Stomach smooth muscle (tissue), 2 donors: ENCODE measurements around the gene CHST8.
"Not testable (repeated sequence)": the region's sequence is repeated elsewhere in the genome, so short reads cannot be mapped to it uniquely, and the experiment has no call there.

Experiments used
- H3K27ac ChIP-seq: one replicate; pipeline ENCODE4 v1.7.0; 2013; ENCODE audit warnings: mild to moderate bottlenecking, low read length, inconsistent platforms
- H3K27me3 ChIP-seq, 2 donors: one replicate each; pipeline ENCODE4 v1.7.0; 2013; ENCODE audit warnings: low read length in 2 of 2; ENCODE audit not compliant: insufficient read depth in 2 of 2, control insufficient read depth in 1 of 2
- H3K36me3 ChIP-seq, 2 donors: one replicate each; pipeline ENCODE4 v1.7.0; 2013; ENCODE audit warnings: low read length in 2 of 2; ENCODE audit not compliant: control insufficient read depth in 2 of 2, insufficient read depth in 2 of 2
- H3K4me1 ChIP-seq: one replicate; pipeline ENCODE4 v1.7.0; 2013; ENCODE audit warnings: low read length; ENCODE audit not compliant: control insufficient read depth, insufficient read depth
- H3K4me3 ChIP-seq, 2 donors: one replicate each; pipeline ENCODE4 v1.7.0; 2013; ENCODE audit warnings: low read length in 2 of 2
- H3K9ac ChIP-seq, 2 donors: one replicate each; pipeline ENCODE4 v1.7.0; 2013; ENCODE audit warnings: low read length in 2 of 2, mild to moderate bottlenecking in 1 of 2
- H3K9me3 ChIP-seq, 2 donors: one replicate each; pipeline ENCODE4 v1.7.0; 2013; ENCODE audit warnings: low read length in 2 of 2; ENCODE audit not compliant: control insufficient read depth in 2 of 2
- donor health status: healthy.
- donor health status: Pancreatic carcinoma.

Gene CHST8

GRCh38 chr19:33601583-33601982 is 20.2 kb upstream of the CHST8 start:
- Histone ChIP-seq H3K4me3 (no peak overlapping the region), H3K27ac (no peak overlapping the region), H3K4me1 (no peaks in the 10 kb centered on the region), H3K9me3 (peaks cover 10 to 32% of the 10 kb centered on the region in 2 donors), H3K9ac (no peak overlapping the region), H3K36me3 (no peaks in the 10 kb centered on the region), H3K27me3 (peaks cover 0 to 5% of the 10 kb centered on the region in 2 donors)

- peaks cover 0 to 5% of the 10 kb centered on the region in 2 donors for H3K27me3 ChIP-seq
- H3K27ac ChIP-seq = no peak overlapping the region
- H3K9ac ChIP-seq = no peak overlapping the region
- H3K4me1 ChIP-seq = no peaks in the 10 kb centered on the region
- no peak overlapping the region for H3K4me3 ChIP-seq
- H3K9me3 ChIP-seq = peaks cover 10 to 32% of the 10 kb centered on the region in 2 donors
- no peaks in the 10 kb centered on the region for H3K36me3 ChIP-seq
Measured at GRCh38 chr19:33602576-33603204, 19.1 kb upstream of the CHST8 start.

GRCh38 chr19:33603377-33603776 is 18.4 kb upstream of the CHST8 start:
- peaks cover 0 to 5% of the 10 kb centered on the region in 2 donors for H3K27me3 ChIP-seq
- H3K36me3 ChIP-seq = no peaks in the 10 kb centered on the region
- H3K9me3 ChIP-seq = peaks cover 10 to 32% of the 10 kb centered on the region in 2 donors
- H3K9ac ChIP-seq = no peak overlapping the region
- H3K4me1 ChIP-seq = no peaks in the 10 kb centered on the region
- no peak overlapping the region for H3K4me3 ChIP-seq
- H3K27ac ChIP-seq = no peak overlapping the region

DNA sequence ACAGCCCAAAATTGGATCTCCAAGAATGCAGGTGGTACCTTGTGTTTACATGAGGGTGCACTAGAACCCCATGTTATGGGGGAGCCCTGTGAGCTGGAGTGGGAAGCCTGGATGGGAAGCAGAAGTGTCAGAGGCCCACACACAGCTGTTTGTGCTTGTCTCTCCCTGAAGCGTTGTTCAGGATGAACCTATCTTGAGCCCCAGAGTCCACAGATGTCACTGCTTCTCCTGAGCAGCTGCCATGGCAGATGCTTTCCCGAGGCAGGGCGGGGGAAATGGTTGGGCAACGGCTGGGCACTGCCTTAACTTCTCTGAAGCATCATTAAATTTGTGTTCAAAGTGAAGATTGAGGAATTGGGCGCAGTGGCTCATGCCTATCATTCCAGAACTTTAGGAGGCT is 17.1 kb upstream of the CHST8 start:
- H3K4me1 ChIP-seq = no peaks in the 10 kb centered on the region
- no peak overlapping the region for H3K4me3 ChIP-seq
- no peak overlapping the region for H3K9ac ChIP-seq
- H3K36me3 ChIP-seq = no peaks in the 10 kb centered on the region
- no peak overlapping the region for H3K27ac ChIP-seq
- peaks cover 0 to 5% of the 10 kb centered on the region in 2 donors for H3K27me3 ChIP-seq
- H3K9me3 ChIP-seq = peaks cover 10 to 26% of the 10 kb centered on the region in 2 donors

DNA sequence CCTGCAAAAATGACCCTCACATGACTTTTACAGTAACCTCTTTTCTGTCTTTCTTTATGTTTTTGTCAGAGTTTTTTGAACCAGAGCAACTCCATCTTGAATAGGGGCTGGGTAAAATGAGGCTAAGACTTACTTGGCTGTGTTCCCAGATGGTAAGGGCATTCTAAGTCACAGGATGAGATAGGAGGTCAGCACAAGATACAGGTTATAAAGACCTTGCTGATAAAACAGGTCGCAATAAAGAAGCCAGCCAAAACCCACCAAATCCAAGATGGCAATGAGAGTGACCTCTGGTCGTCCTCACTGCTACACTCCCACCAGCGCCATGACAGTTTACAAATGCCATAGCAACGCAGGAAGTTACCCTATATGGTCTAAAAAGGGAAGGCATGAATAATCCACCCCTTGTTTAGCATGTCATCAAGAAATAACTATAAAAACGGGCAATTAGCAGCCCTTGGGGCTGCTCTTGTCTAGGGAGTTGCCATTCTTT is 15.9 kb upstream of the CHST8 start:
- H3K9ac ChIP-seq, H3K36me3 ChIP-seq, H3K4me1 ChIP-seq, H3K27ac ChIP-seq, H3K27me3 ChIP-seq, H3K4me3 ChIP-seq: not testable (repeated sequence)
- H3K9me3 ChIP-seq = peaks cover 10 to 25% of the 10 kb centered on the region in 2 donors

DNA sequence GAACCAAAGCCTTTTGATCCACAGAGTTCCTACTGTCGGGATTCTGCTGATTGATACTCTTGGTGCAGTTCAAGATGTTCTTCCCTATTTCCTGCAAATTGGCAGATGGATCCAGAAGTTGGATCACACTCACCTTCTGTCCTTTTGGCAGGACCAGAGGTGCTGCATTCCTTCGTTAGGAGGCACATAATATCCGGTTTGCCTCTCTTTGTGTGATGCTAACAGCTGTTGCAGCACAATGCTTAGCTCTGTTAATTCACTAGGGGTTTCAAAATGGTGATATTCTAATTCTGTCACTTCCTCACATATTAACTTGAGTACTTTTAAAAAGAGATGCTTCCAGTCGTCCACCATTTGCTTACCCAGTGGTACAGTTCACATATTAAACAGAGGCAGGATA is 15.2 kb upstream of the CHST8 start:
- Histone ChIP-seq H3K9ac (no peak overlapping the region), H3K4me3 (no peak overlapping the region), H3K9me3 (peaks cover 4 to 18% of the 10 kb centered on the region in 2 donors), H3K27me3 (peaks cover 0 to 6% of the 10 kb centered on the region in 2 donors), H3K27ac (no peak overlapping the region), H3K4me1 (no peaks in the 10 kb centered on the region), H3K36me3 (no peaks in the 10 kb centered on the region)

- Histone ChIP-seq H3K27me3 (peaks cover 2 to 3% of the 10 kb centered on the region in 2 donors), H3K9me3 (peaks cover 0 to 3% of the 10 kb centered on the region in 2 donors), H3K4me3 (no peak overlapping the region), H3K36me3 (no peaks in the 10 kb centered on the region), H3K9ac (no peak overlapping the region), H3K4me1 (no peaks in the 10 kb centered on the region), H3K27ac (no peak overlapping the region)
Measured at GRCh38 chr19:33609353-33609752, 12.4 kb upstream of the CHST8 start.

DNA sequence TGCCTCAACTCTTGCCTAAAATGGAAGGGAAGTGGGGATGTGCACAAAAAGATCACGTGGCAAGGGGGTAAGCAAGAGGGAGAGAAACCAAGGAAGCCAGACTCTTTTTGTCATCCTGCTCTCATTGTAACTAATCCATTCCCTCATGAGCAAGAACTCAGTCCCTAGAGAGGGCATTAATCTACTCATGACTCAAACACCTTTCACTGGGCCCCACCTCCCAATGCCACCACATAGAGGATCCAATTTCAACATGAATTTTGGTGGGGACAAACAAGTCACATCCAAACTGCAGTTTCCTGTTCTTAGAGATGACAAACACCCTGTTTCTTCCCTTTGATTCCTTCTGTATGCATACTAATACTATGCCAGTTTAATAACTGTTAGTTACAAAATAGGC is 11.2 kb upstream of the CHST8 start:
- H3K9me3 ChIP-seq = no peaks in the 10 kb centered on the region
- no peak overlapping the region for H3K27ac ChIP-seq
- H3K4me3 ChIP-seq = no peak overlapping the region
- H3K36me3 ChIP-seq = no peaks in the 10 kb centered on the region
- H3K4me1 ChIP-seq = no peaks in the 10 kb centered on the region
- H3K9ac ChIP-seq = no peak overlapping the region
- H3K27me3 ChIP-seq = peaks cover 2 to 3% of the 10 kb centered on the region in 2 donors

DNA sequence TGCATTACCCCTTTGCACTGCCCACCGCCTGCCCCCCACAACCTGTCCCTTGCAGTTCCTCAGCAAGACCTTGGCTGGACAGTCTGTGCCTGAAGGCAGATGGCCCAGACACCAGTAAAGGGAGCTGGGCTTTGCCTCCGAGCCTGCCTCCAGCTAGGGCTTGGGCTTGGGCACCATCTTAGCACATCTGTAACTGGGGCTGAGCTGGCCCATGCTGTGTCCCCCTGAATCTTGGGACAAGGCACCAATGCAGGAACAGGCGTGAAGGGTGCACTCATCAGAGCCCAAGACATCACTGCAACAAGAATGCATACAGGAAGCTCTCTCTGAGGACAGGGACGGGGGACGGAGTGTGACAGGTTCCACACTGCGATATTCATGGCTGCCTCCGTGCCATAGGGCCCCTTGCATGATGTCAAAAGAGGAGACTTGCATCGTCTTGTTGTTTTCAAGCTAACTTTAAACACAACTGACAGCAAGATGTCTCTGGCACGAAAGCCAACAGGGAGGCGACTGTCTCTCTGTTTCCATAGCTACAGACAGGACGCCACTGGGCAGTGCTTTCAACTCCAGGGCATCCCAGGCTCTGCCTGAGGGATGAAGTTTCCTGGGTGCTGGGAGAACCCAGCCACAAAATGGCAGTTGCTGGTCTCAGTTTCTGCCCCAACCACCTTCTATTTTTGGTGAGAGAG is 8.7 kb upstream of the CHST8 start:
- no peaks in the 10 kb centered on the region for H3K9me3 ChIP-seq
- no peak overlapping the region for H3K9ac ChIP-seq
- H3K4me3 ChIP-seq = no peak overlapping the region
- H3K27me3 ChIP-seq = peaks cover 3 to 5% of the 10 kb centered on the region in 2 donors
- no peaks in the 10 kb centered on the region for H3K36me3 ChIP-seq
- no peak overlapping the region for H3K27ac ChIP-seq
- no peaks in the 10 kb centered on the region for H3K4me1 ChIP-seq

DNA sequence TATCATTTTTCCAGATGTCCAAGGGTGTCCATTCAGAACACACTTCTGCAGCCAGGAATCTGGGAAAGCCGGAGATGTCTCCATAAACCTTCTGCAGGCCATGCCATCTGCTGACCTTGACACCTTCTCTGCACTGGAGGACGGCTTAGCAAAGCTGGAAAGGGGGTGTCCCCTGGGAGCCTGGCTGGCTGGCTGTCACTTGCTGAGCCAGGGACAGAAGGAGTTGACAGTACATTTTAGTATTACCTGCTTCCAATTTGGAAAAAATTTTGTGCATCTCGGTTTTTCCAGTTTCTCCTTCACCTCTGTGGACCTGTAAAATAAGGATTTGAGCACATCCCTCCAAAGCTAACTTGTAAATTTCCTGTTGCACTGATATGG is 8.1 kb upstream of the CHST8 start:
- H3K4me3 ChIP-seq = no peak overlapping the region
- H3K27ac ChIP-seq = no peak overlapping the region
- H3K4me1 ChIP-seq = no peaks in the 10 kb centered on the region
- H3K9ac ChIP-seq = no peak overlapping the region
- no peaks in the 10 kb centered on the region for H3K9me3 ChIP-seq
- H3K27me3 ChIP-seq = peaks cover 3 to 5% of the 10 kb centered on the region in 2 donors
- H3K36me3 ChIP-seq = no peaks in the 10 kb centered on the region

DNA sequence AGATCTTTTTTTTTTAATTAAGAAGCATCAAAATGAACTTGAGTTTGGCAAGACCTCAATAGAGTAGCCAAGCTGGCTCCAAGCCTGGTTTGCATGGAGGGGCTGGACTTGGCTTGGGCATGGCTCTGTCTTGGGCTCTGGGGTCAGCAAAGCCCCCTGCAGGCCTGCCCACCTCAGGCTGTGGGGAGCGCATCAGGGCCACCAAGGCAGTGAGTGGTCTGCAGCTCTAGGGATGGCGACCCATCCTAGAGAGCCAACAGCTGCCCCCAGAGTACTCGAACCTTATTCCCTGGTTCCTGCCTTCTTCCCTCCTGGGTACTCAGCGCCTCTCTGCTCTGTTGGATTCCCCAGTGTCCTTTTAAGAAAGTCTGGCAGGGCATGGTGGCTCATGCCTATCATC is 5.4 kb upstream of the CHST8 start:
- H3K9ac ChIP-seq = no peak overlapping the region
- H3K36me3 ChIP-seq = no peaks in the 10 kb centered on the region
- peaks cover 10 to 21% of the 10 kb centered on the region in 2 donors for H3K27me3 ChIP-seq
- H3K4me3 ChIP-seq = no peak overlapping the region
- peaks cover 3% of the 10 kb centered on the region for H3K4me1 ChIP-seq
- no peak overlapping the region for H3K27ac ChIP-seq
- H3K9me3 ChIP-seq = no peaks in the 10 kb centered on the region
